ENCODE results near the gene POLA1.

Gene POLA1

GRCh38 chrX:24886916-24887315, 193.2 kb downstream of the POLA1 start:
- DNase-seq, result no peak

- DNase-seq, result no peak
Measured at GRCh38 chrX:24890677-24891076, 197.0 kb downstream of the POLA1 start.

GRCh38 chrX:24899391-24899790, 205.7 kb downstream of the POLA1 start:
- DNase-seq, result no peak

GRCh38 chrX:24900234-24900633, 206.5 kb downstream of the POLA1 start:
- DNase-seq, result no peak

GRCh38 chrX:24902806-24903205, 209.1 kb downstream of the POLA1 start:
- DNase-seq, result no peak

GRCh38 chrX:24918715-24919114, 225.0 kb downstream of the POLA1 start:
- no peak for DNase-seq

GRCh38 chrX:24920769-24921168, 227.1 kb downstream of the POLA1 start:
- DNase-seq, result no peak

GRCh38 chrX:24925430-24925829, 231.7 kb downstream of the POLA1 start:
- no peak for DNase-seq

GRCh38 chrX:24927372-24927771, 233.7 kb downstream of the POLA1 start:
- no peak for DNase-seq

GRCh38 chrX:24928114-24928513, 234.4 kb downstream of the POLA1 start:
- no peak for DNase-seq

- no peak for DNase-seq
Measured at GRCh38 chrX:24934279-24934678, 240.6 kb downstream of the POLA1 start.

GRCh38 chrX:24945009-24945408, 251.3 kb downstream of the POLA1 start:
- DNase-seq, result no peak

- no peak for DNase-seq
Measured at GRCh38 chrX:24946369-24946768, 252.7 kb downstream of the POLA1 start.

- DNase-seq, result no peak
Measured at GRCh38 chrX:24954732-24955131, 261.0 kb downstream of the POLA1 start.

- no peak for DNase-seq
Measured at GRCh38 chrX:24955372-24955930, 261.7 kb downstream of the POLA1 start.

- DNase-seq, result no peak
Measured at GRCh38 chrX:24956828-24957227, 263.1 kb downstream of the POLA1 start.

GRCh38 chrX:24961809-24962208, 268.1 kb downstream of the POLA1 start:
- no peak for DNase-seq

GRCh38 chrX:24963823-24964222, 270.1 kb downstream of the POLA1 start:
- no peak for DNase-seq

GRCh38 chrX:24965372-24965771, 271.7 kb downstream of the POLA1 start:
- no peak for DNase-seq

- DNase-seq, result no peak
Measured at GRCh38 chrX:24969812-24970211, 276.1 kb downstream of the POLA1 start.

GRCh38 chrX:24979081-24979480, 285.4 kb downstream of the POLA1 start:
- no peak for DNase-seq

- no peak for DNase-seq
Measured at GRCh38 chrX:24981030-24981429, 287.3 kb downstream of the POLA1 start.

- no peak for DNase-seq
Measured at GRCh38 chrX:24982306-24982965, 288.7 kb downstream of the POLA1 start.

GRCh38 chrX:24983931-24984330, 290.2 kb downstream of the POLA1 start:
- no peak for DNase-seq

- no peak for DNase-seq
Measured at GRCh38 chrX:24985120-24985519, 291.4 kb downstream of the POLA1 start.

All from CD4-positive, alpha-beta T cell treated with Interferon gamma for 1 hour (primary cell).